GM19238 (cell line): ENCODE results near the gene RADIL.

ENCODE experiments used
- DNase-seq: peaks from one replicate; pipeline ENCODE4 v3.0.0; 2011; ENCODE audit warnings: low spot score; ENCODE audit not compliant: insufficient read length

Gene RADIL

DNA sequence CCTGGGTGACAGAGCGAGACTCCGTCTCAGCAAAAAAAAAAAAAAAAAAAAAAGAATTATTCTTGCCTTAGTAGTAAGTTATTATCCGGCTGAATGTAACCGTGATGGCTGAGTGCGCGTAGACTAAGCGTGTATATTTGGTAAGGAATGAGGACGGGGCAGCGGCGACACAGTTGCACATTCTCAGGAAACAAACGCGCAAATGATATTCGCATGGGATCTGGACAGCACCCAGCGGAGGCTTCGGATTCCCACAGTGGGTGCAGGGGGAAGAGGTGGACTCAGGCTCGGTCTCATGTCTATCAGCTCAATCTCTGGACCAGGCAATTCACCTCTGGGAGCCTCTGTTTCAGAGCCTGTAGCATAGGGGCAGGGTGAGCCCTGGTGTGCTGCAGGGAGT, 50.8 kb downstream of the RADIL start:
- no peak for DNase-seq

DNA sequence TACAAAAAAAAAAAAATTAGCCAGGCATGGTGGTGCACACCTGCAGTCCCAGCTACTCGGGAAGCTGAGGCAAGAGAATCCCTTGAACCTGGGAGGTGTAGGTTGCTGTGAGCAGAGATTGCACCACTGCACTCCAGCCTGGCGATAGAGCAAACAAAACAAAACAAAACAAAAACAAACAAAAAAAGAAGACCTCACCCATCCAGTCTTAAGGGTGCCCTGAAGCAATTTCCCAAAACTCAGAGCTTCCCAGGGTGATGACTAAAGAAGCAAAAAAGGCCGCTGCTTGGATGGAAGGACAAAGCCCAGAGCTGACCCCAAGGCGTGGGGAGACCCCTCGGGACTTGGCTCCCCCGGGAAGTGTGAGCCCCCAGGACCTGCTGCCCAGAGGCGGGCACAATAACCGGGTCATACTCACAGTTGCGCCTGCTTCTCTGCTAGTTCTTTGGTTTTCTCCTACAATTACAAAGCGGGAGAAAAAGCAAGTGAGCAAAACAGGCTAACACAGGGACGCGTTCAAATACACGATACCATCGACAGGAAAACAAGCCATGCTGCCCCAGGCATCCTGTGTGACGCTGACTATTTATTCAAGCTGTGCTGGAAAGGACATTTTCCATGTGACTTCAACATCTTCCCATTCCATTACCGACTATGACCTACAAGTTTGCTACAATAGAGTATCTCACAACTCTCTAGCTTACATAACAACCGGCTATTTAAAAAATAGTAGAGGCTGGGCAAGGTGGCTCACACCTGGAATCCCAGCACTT, 51.6 kb downstream of the RADIL start:
- DNase-seq = no peak

DNA sequence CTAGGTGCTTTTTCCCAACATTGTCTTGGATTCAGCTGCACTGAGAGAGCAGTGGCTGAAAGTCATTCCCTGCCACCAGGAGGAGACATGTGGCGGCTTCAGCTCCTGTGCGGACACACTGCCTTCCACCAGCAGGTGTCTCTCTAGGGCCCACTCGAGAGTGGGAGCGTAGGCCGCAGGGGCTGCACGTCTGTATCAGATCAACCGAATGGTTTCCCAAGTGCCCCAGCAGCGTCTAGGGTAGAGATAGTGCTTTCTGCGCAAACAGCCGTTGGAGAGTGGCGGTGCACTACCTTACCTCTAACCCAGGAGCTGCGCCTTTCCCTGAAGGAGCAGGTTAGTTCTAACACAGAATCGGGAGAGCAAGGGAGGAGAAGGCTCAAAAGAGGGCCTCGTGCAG, 53.3 kb downstream of the RADIL start:
- DNase-seq = no peak

DNA sequence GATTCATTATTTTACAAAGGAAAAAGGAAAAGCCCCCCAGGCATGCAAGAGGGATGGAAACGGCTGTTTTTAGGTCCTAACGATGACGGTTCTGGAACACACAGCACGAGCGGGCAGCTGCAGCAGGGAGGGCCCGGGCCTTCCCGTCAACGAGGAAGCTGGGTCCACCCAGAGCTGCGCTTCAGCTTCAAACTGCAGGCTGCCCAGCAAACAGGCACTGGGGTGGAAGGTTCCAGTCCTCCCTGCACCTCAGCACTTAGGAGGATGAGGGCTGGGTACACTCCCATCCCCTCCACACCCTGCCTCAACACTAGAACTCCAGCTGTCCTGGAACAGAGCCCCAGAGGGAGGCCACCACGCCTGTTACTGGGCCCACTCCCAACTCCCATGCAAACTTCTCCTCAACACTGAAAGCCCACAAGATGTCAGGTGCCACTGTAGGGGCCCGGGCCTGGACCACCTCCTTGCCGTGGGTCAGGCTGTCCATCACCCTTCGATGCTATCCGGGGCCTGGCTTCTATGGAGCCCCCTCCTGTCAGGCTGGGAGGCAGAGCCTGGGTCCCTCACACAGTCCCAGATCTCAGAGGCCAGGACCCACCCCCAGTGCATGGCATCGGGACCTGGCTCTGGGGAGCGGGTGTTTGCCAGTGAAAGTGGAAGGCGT, 54.7 kb downstream of the RADIL start:
- DNase-seq = no peak

DNA sequence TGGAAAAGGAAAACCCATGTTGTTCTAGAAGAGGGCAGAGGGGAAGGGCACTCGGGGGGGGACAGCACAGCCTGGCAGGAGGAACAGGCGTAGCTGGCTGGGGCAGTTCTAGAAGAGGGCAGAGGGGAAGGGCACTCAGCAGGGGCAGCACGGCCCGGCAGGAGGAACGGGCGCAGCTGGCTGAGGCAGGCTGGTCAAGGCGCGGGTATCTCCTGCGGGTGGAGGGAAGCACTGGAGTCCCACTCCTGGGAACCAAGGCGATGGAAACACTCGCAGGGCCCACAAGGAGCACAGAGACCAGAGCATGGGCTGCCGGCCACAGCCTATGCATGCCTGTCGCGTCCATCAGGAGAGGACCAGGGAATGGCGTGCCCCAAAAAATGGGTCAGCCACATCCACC, 58.4 kb downstream of the RADIL start:
- DNase-seq = no peak

DNA sequence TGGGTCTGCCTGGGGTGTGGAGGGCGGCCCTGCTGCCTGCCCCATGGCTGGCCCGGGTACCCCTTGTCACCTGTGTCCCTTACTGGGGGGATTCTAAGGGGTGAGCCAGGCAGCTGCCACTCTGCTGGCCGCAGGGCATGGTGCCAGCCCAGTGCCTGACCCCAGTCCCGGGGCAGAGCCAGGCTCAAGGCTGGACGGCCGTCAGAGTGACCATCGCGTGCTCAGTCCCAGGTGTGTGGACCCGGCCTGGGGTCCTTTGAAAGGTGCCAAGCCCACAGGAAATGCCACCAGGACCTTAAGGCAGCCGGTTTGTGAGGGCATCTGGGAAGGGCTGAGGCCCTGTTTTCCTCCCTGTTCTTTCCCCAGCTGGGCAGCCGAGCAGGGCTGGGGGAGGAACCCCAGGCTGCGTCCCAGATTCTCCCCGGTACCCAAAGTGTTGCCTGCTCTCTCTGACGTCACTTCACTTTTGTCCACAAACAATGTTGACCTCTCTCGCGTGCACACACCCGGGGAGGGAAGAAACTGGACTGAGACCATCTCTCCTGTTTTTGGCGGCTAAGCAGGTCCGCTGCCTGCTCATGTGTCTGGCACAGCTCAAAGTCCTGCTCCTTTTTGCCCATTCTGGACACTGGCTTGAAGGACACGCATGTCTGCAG, 59.3 kb downstream of the RADIL start:
- DNase-seq = no peak

DNA sequence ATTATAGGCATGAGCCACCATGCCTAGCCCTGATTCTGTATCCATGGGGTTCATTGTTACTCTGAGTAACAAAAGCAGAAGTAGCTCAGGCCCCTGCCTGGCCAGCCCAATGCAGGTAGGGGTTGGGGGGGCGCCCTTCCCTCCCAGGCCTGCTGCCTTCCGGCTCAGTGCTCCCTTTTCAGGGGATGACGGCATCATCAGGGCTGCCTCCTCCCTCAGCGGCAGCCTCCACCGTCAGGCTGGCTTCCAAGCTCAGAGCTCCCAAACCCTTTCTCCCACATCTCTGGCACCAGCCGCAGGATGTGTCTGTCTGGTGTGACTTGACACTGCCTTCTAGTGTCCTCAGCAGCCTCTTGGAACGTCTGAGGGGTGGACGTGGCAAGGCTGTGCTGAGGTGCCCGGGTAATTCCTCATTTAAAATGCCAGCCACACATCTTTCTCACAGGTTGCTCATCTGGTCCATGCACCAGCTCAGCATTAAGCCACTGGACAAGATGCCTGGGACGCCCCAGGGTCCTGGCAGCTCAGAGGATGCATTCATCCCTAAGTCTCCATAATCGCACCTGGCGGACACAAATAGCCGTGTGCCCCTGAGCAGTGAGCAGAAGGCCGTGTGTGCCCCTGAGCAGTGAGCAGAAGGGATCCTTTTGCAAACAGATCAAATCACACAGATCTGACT, 59.9 kb downstream of the RADIL start:
- DNase-seq = no peak

DNA sequence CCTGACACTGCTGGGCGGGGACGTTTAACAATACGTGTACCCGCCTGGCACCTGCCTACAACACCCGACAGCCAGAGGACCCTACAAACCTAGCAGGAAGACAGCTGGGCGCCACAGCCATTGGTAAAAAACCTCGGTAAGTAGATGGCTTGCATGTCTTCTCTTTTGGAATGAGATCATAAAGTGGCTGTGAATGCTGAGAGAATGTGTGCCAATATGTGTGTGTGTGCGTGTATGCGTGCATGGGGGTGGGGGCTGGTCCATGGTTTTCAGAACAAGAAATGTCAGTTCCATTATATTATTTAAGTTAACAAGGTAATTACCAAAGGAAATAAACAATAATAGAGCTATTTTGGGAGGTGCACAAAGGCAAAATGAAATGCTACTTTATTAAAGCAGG, 60.8 kb downstream of the RADIL start:
- DNase-seq = no peak

DNA sequence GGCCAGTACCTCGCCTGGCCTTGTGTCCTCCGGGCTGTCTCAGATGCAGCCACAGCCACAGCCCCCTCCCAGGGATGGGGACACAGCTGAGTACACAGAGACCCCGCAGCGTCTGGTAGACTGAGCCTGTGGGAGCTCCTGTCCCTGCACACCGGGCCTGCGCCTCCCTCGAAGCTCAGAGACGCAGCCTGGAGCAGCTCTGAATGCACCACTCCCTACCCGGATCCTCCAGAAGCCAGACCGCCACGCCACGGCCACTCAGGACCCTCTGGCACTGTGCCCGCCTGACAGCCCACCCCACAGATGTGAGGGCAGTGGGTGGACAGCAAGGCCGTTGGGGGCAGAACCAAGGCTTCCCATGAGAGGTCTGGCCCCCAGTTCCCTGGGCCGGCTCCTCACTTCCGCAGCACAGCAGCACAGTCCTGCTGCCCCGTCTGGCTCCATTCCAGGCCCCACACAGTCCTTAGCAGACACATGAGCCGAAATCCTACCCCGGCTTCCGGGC, 62.5 kb downstream of the RADIL start:
- no peak for DNase-seq

DNA sequence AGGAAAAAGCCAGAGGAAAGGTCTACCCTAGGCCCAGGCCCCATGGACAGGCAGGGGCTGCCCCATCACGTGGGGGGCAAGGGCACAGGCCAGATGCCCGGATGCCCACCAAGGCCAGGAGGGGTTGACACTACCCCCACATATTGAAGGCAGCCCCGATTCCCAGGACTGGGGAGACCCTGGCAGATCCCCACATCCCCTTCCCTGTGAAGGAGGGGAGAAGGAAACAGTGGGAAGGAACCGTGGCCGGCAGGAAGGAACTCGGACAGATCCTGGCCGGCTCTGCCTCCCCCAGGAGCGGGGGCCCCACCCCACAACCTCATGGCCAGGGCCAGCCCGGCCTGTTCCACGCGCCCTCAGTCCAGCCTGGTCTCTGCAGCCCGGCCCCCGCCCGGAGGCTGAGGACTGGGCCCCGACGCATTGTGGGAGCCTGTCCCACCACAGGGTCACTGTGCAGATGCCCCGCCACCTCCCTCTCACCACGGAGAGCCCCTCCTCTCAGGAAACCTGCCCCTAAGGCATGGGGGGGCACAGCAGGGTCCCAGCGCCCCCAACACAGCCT, 63.0 kb downstream of the RADIL start:
- DNase-seq = no peak

DNA sequence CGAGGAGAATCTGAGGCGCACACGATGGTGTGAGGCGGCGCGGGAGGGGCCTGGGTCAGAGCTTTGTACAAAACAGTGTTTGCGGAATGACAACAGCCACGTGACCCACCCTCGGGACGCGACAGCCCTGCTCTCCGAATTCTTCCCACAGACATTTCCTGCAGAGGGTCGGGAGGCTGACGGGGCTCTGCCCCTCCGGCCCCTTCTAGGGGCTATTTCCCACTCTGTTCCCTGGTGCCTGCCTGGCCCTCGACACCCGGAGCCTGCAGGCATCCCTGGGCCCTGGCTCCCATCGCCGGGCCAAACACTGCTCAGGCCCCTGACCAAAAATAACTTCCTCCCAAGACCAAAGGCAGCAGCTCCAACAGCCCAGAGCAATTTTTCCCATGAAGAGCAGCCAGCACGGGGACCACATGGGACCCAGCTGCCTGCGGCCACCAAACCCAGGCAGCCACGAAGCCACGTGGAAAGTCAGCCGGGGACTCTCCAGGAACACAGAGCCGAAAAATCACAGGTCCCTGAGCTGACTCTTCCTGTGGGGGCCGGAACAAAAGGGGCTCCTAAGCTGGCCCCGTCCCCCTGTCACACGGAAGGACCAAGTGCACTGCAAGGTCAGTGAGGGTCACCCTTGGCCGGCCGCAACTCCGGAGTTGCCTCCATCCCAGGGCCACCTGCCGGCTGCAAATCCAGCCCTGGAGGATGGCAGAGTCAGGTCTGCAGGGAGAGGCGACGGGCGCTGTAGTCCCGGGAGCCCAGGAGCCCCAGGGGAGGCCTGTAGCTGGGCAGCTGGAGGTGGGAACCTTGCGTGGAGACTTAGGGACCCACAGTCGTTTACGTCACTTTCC, 63.7 kb downstream of the RADIL start:
- no peak for DNase-seq

DNA sequence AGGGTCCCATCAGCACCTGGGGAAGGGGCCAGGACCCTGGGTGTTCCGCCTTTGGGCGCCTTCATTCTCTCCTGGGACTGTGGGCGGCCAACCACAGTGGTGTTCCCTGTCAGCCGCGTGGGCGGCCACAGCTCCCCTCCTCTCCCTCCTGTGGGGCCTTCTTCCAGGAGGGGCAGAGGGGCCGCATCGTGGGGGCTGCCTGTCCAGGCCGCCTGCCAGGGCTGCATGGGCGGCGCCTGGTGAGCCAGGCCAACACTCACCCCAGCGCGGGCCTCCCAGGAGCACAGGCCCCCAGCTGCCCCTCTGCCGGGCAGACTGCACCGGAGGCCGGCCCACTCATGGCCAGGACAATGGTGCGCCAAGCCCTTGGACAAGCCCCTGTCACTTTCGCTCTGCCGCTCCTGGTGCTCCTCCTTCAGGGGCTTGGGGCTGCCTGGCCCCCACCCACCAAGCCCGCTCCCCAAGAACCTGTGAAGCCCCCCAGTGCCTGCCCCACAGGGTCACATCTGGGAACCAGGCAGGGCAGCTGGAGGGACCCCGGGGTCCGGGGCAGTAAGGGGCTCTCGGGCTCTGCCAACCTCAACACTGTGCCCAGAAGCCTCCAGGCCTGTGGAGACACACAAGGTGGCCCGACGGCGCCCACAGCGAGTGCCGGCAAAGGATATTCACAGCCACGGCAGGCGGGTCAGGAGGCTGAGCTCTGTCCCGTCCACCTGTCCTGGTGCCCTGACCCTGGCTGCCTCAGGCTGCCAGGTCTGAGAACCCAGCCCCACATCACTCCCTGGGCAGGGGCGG, 65.3 kb downstream of the RADIL start:
- DNase-seq = no peak

DNA sequence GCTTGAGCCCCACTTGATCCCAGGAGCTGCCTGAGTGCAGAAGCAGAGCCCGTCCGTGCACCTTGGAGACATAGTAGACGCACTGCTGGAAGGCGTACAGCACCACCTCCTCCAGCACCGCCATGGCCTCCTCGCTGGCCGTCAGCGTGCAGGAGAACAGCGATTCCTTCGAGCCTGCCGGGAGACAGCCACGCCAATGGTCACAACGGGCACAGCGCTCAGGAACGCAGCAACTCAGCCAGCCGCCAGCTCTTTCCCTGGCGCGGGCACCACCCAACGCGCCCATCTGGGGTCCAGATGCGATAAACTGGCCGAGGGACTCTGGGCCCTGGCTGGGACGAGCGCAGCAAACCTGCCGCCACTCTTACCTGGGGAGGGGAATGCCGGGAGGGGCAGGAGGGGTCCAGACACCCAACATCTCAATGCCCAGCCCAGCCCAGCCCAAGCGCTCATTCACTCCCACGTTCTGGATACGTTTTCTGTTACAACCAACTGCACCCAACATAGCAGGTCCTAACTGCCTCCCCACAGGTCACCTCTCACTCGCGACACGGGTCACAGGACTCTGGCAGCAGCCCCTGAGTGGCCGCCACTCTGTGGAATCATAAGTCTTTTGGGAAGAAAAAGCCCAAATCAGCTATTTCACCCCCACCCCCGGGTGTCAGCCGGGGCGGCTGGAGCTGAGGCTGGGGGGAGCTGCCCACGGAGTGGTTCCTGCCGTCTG, 66.2 kb downstream of the RADIL start:
- DNase-seq = no peak

DNA sequence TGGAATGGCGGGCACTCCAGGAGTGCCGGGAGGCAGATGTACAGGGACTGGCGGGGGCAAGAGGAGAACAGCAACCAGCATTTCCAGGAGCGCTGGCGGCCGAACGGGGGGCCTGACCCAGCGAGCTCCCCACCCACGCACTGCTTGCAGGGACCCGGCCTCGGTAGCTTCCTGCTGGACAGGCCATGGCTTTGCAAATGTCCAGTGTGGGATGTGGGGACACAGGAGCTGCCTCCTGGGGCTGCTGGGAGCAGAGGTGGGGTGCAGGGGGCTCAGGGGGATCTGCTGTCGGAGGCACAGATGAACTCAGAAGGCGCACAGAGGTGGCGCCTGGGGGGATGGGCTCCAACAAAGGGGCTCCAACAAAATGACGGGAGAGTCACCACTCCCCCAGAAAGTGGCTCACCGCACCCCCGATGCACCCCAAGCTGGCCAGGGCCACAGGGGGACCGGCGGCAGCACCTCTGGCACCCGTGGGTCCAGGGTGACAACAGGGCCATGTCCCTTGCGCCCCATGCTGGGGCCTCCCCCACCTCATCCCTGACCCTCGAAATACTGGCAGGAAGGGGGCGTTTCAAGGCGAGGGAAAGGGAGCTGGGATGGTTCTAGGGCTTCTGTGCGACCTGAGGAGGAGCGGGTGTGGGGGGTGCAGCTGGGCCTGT, 67.0 kb downstream of the RADIL start:
- no peak for DNase-seq

DNA sequence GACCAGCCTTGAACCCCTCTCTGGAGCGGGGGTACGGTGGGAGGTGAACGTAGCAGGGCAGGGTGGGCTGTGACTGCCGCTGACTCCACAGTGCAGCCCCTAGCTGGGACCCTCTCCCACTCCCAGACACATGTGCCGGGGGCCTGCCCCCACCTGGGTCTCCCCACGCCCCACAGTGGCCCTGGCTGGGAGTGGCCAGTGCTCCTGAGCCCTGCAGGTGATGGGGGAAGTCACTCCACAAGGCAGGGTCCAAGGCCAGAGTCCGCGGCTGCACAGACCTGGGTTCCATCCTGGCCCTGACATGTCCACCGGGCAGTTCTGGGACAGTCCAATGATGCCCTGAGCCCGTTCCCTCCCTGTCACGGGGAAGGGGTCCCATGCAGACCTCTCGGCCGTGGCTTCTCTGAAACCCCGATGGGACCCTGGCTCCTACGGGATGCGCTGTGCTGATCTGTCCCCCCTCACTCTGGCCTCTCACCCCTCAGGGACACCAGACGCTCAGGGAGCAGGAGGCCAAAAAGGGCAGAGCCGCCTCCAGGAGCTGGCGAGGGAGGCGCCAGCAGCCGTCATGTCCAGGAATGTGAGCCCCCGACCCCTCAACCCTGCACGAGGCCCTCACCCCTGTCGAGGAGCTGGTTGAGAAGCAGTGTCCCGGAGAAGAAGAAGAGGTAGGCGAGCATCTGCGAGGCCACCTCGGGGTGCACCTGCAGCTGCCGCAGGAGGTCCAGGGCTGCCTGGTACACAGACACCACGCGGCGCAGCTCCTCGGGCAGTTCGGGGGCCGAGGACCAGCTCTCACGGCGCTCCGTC, 67.7 kb downstream of the RADIL start:
- DNase-seq = no peak

DNA sequence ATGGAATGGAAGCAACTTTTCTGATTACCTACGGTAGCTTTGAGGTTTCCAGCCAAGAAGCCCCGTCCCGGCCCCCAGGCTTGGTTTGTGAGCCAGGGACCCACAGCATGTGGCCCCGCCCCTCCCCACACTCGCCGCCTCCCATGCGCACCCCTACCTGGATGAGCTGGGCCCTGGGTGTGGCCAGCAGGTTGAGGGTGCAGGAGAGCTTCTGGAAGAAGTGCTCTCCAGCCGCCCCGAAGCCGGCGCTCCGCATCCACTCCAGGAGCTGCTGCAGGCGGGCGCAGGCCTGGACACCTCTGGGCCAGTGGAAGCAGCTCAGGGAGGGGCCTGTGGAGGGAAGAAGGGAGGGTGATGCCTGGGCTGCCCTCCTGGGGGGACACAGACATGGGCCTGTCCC, 68.4 kb downstream of the RADIL start:
- DNase-seq = no peak

DNA sequence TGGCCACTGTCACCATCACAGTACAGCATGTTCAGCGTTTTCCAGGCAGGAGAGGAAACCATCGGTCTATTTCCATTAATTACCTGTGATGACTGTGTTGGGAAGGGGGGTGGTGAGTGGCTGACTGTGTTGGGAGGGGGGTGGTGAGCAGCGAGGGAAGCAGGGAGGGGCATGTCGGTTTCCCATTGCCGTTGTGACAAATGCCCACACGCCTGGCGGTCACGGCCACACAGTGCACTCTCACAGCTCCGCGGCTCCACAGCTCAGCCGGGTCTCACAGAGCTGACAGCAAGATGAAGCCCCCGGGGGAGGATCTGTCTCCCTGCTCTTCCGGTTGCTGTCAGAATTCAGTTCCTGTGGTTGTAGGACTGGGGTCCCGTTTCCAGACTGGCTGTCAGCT, 69.1 kb downstream of the RADIL start:
- no peak for DNase-seq

DNA sequence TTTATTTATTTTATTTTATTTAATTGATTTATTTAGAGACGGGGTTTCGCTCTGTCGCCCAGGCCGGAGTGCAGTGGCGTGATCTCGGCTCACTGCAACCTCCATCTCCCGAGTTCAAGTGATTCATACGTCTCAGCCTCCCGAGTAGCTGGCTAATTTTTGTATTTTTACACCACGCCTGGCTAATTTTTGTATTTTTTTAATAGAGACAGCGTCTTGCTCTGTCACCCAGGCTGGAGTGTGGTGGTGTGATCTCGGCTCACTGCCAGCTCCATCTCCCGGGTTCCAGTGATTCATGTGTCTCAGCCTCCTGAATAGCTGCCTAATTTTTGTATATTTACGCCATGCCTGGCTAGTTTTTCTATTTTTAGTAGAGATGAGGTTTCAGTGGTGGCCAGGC, 73.8 kb downstream of the RADIL start:
- no peak for DNase-seq
